Adrenal gland (tissue), 12 donors: ENCODE results near the gene MMD. TPM values are rescaled to one million over a fixed set of nuclear protein-coding genes. Genes with fewer than 3 reads are reported as not detected.

Source experiments
- DNase-seq, 7 donors: peaks; one replicate each; pipeline ENCODE4 v3.0.0-alpha.2; 2019 to 2020
- H3K27ac ChIP-seq, 5 donors: fragments of 200-600 bp; sonication (generic) in 4 of 5; 1 replicate in 3 of 5; 2 replicates in 2 of 5; pipeline versions ENCODE4 v1.5.1 to v1.8.0; 2016 to 2020; ENCODE audit warnings: mild to moderate bottlenecking in 1 of 5
- H3K27me3 ChIP-seq: fragments of 200-600 bp; 2 replicates; pipeline ENCODE4 v1.8.0; 2021
- H3K36me3 ChIP-seq, 2 donors: fragments of 200-600 bp; replicated peaks in 1 of 2; 1 replicate in 1 of 2; 2 replicates in 1 of 2; pipeline versions ENCODE4 v1.5.1 to v1.8.0; 2018 to 2022
- H3K4me1 ChIP-seq, 2 donors: fragments of 200-600 bp; replicated peaks in 1 of 2; 1 replicate in 1 of 2; 2 replicates in 1 of 2; pipeline versions ENCODE4 v1.5.1 to v1.8.0; 2018 to 2021
- H3K4me3 ChIP-seq, 4 donors: fragments of 200-600 bp; sonication (generic) in 3 of 4; one replicate each; pipeline ENCODE4 v1.5.1; 2016 to 2018
- H3K9me3 ChIP-seq, 3 donors: fragments of 200-600 bp; sonication (generic) in 1 of 3; replicated peaks in 1 of 3; 1 replicate in 2 of 3; 2 replicates in 1 of 3; pipeline versions ENCODE4 v1.5.1 to v1.8.0; 2016 to 2021
- CTCF ChIP-seq, 6 experiments: fragments of 450-650 bp in 4 of 6; fragments of 200-600 bp in 2 of 6; sonication (generic) in 1 of 6; IDR thresholded peaks; 1 replicate in 5 of 6; 2 replicates in 1 of 6; pipeline versions ENCODE4 v1.5.1 to v1.8.0; 2016 to 2021; ENCODE audit warnings: antibody characterized with exemption in 6 of 6, mild to moderate bottlenecking in 2 of 6, moderate library complexity in 1 of 6
- POLR2A ChIP-seq, 2 donors: fragments of 450-650 bp; IDR thresholded peaks; one replicate each; pipeline ENCODE4 v1.6.1; 2017; ENCODE audit warnings: antibody characterized with exemption in 2 of 2, mild to moderate bottlenecking in 2 of 2, moderate library complexity in 1 of 2
- WGBS, 4 donors: extraction: QIAGEN DNeasy Blood & Tissue Kit in 2 of 4; methylation state at CpG; one replicate each; pipeline versions ENCODE4 v1.1.5 to v1.1.7; 2013 to 2017; 5-methylcytosine and 5-hydroxymethylcytosine counted together
- intact Hi-C, 2 donors: fragments of 100-400 bp; cut with DNase I; formaldehyde crosslinking; loops; one replicate each; pipeline versions ENCODE4 v1.14.1 to v1.15.0; 2022 to 2023
- polyA plus RNA-seq, 3 donors: library from polyadenylated mRNA; stranded (reverse); fragments of 200-250 nt in 2 of 3; fragments of 350-450 nt in 1 of 3; fragmentation: Illumina TruSeq in 1 of 3; extraction: RNeasy Lipid Tissue Mini Kit (QIAGEN cat#74804) in 1 of 3; gene quantifications; one replicate each; pipeline ENCODE4 v1.2.3, GENCODE V29; 2013 to 2014
- total RNA-seq, 9 donors: library from RNA; depleted of rRNA in 4 of 9; stranded (reverse); fragments of >200 nt in 4 of 9; fragments of 120-200 nt in 1 of 9; fragmentation: NEBNext Ultra II Directional in 1 of 9; extraction: Animal tissue kit (Norgen Biotek cat#: 25700) in 1 of 9; gene quantifications; one replicate each; pipeline versions ENCODE4 v1.1.0 to v1.2.4, GENCODE V29; 2013 to 2023
- donor health status: healthy with polysubstance abuse.
- donor health status: Bipolar disorder and iron deficiency.
- donor health status: DM: yes; HTN: yes; CAD: no.
- donor health status: DM: no; HTN: no; CAD: no.
- donor health status: DM: no; HTN: no; CAD: no.
- donor health status: DM: yes; HTN: yes; CAD: no.

MMD gene
- total and polyA plus RNA-seq, 12 donors: 6.2 to 27.6 (median 14.6) TPM

GRCh38 chr17:55343900-55344513 is 77.6 kb downstream of the MMD start:
- no peaks in the 10 kb centered on the region for H3K36me3 ChIP-seq
- TF ChIP-seq POLR2A (IDR thresholded peaks at IDR 0.05) (no peak), CTCF (IDR thresholded peaks at IDR 0.05) (no peak)
- H3K27me3 ChIP-seq: no peaks in the 10 kb centered on the region
- H3K9me3 ChIP-seq: no peaks in the 10 kb centered on the region
- DNase-seq: peak in 3 of 7 donors; percentile 9 to 31 (median 18)
- no peak overlapping the region for H3K27ac ChIP-seq
- H3K4me1 ChIP-seq: peaks cover 0 to 7% of the 10 kb centered on the region in 2 donors
- 43 to 58% (median 50%) methylated on average over 4 of the region's 4 CpGs for WGBS, 4 donors
- no peak overlapping the region for H3K4me3 ChIP-seq
- intact Hi-C loops: loop anchor here (10.0 kb wide), 3 partner anchors 171 to 349 kb away; partner anchors contain the start of gene SMIM36 (in 1 of the 2)

- Histone ChIP-seq H3K4me3 (no peak overlapping the region), H3K27ac (no peak overlapping the region), H3K36me3 (no peaks in the 10 kb centered on the region), H3K27me3 (no peaks in the 10 kb centered on the region), H3K9me3 (no peaks in the 10 kb centered on the region), H3K4me1 (peaks cover 0 to 4% of the 10 kb centered on the region in 2 donors)
- intact Hi-C loops: loop anchor here (10.0 kb wide), 3 partner anchors 172 to 348 kb away; partner anchors contain the start of gene SMIM36 (in 1 of the 2)
- TF ChIP-seq CTCF (IDR thresholded peaks at IDR 0.05) (no peak), POLR2A (IDR thresholded peaks at IDR 0.05) (no peak)
- 85 to 92% (median 87%) methylated on average over 6 of the region's 6 CpGs for WGBS, 4 donors
- no peak for DNase-seq
These were observed 78.6 kb downstream of the MMD start for GRCh38 chr17:55342800-55343585.

Other genes with a start within 250 kb of the MMD start
- 10 to 100 TPM in 8 of 9 donors, 1 to 10 TPM in 1; 1.3 to 74.3 (median 32.9) TPM for gene HLF, start 156.9 kb downstream of the MMD start, total RNA-seq
- gene HLF, start 156.9 kb downstream of the MMD start, polyA plus RNA-seq: 10 to 100 TPM in 1 of 3 donors, 1 to 10 TPM in 2; 8.8 to 15.0 (median 9.7) TPM
- gene SMIM36, start 89.6 kb upstream of the MMD start, total RNA-seq: not detected
- not detected for gene SMIM36, start 89.6 kb upstream of the MMD start, polyA plus RNA-seq